ENCODE results near the gene FBXO44. TPM values are rescaled to one million over a fixed set of nuclear protein-coding genes. Genes with fewer than 3 reads are reported as not detected.
A peak's percentile ranks its signal among the peaks of the same experiment; 100 is the strongest.

FBXO44 gene
- total RNA-seq, 2 donors from 2014 or later, result 29.1 to 39.1 TPM

DNA sequence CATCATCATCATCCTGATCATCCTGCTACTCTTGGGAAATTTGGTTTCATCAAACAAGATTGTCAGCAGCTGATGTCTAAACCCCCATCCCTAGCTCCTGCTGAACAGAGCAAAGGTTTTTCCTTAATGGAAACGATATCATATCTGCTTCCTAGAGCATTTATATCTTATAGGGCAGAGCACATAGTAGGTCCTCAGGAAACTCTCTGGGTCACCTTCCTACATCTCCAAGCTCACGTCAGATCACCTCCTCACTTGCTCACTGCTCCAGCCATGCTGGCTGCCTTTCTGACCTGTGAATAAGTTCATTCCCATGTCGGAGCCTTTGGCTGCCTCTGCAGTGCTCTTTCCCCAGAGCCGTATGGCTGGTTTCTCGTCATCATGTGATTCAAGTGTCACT is 10.9 kb upstream of the FBXO44 start:
- no peak overlapping the region for H3K4me3 ChIP-seq (ENCODE audit: low read length)
- no peak overlapping the region for H3K9ac ChIP-seq (ENCODE audit: extremely low read depth, low read length, poor library complexity, severe bottlenecking)
- no peak for DNase-seq
- Mint-ChIP-seq H3K36me3 (ENCODE audit: low read depth) (no peaks in the 10 kb centered on the region), H3K4me3 (no peak overlapping the region), H3K27me3 (ENCODE audit: insufficient read depth) (peaks cover 3% of the 10 kb centered on the region), H3K9me3 (no peaks in the 10 kb centered on the region), H3K27ac (no peak overlapping the region), H3K4me1 (peaks cover 4% of the 10 kb centered on the region)
- no peaks in the 10 kb centered on the region for H3K36me3 ChIP-seq (ENCODE audit: control insufficient read depth, insufficient read depth, low read length)
- H3K27ac ChIP-seq (ENCODE audit: low read depth, low read length), result no peak overlapping the region
- H3K27me3 ChIP-seq (ENCODE audit: control insufficient read depth, insufficient read depth, low read length, poor library complexity, severe bottlenecking), result peaks cover 10% of the 10 kb centered on the region
- no peaks in the 10 kb centered on the region for H3K4me1 ChIP-seq (ENCODE audit: control insufficient read depth, insufficient read depth, low read length)
- no peaks in the 10 kb centered on the region for H3K9me3 ChIP-seq (ENCODE audit: control insufficient read depth, low read length)
- TF ChIP-seq CTCF (conservative IDR thresholded peaks at IDR 0.05), result no peak
- 78 to 80% methylated on average over 5 of the region's 5 CpGs for WGBS, 2 experiments (ENCODE audit: insufficient coverage in 1 of 2, insufficient read length in 1 of 2)

DNA sequence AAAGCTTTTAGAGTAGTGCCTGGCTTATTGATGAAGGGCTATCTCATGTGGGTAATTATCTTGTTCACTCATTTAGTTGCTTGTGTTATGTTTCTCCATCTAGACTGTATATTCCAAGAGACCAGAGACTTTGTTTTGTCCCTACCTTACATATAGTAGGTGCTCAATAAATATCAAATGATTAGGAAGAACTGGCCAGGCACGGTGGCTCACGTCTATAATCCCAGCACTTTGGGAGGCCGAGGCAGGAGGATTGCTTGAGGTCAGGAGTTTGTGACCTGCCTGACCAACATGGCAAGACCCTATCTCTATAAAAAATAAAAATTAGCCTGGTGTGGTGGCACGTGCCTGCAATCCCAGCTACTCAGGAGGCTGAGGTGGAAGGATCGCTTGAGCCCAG is 9.4 kb upstream of the FBXO44 start:
- Mint-ChIP-seq H3K36me3 (ENCODE audit: low read depth) (no peaks in the 10 kb centered on the region), H3K4me1 (peaks cover 7% of the 10 kb centered on the region), H3K27me3 (ENCODE audit: insufficient read depth) (peaks cover 15% of the 10 kb centered on the region), H3K4me3 (no peak overlapping the region), H3K27ac (no peak overlapping the region), H3K9me3 (no peaks in the 10 kb centered on the region)
- no peak for DNase-seq
- no peak for TF ChIP-seq CTCF (conservative IDR thresholded peaks at IDR 0.05)
- Histone ChIP-seq H3K9ac (ENCODE audit: extremely low read depth, low read length, poor library complexity, severe bottlenecking) (no peak overlapping the region), H3K4me1 (ENCODE audit: control insufficient read depth, insufficient read depth, low read length) (no peaks in the 10 kb centered on the region), H3K36me3 (ENCODE audit: control insufficient read depth, insufficient read depth, low read length) (no peaks in the 10 kb centered on the region), H3K4me3 (ENCODE audit: low read length) (no peak overlapping the region), H3K27me3 (ENCODE audit: control insufficient read depth, insufficient read depth, low read length, poor library complexity, severe bottlenecking) (peaks cover 22% of the 10 kb centered on the region), H3K27ac (ENCODE audit: low read depth, low read length) (no peak overlapping the region), H3K9me3 (ENCODE audit: control insufficient read depth, low read length) (no peaks in the 10 kb centered on the region)
- WGBS, 2 experiments (ENCODE audit: insufficient coverage in 1 of 2, insufficient read length in 1 of 2), result 85 to 93% methylated on average over 5 of the region's 5 CpGs

DNA sequence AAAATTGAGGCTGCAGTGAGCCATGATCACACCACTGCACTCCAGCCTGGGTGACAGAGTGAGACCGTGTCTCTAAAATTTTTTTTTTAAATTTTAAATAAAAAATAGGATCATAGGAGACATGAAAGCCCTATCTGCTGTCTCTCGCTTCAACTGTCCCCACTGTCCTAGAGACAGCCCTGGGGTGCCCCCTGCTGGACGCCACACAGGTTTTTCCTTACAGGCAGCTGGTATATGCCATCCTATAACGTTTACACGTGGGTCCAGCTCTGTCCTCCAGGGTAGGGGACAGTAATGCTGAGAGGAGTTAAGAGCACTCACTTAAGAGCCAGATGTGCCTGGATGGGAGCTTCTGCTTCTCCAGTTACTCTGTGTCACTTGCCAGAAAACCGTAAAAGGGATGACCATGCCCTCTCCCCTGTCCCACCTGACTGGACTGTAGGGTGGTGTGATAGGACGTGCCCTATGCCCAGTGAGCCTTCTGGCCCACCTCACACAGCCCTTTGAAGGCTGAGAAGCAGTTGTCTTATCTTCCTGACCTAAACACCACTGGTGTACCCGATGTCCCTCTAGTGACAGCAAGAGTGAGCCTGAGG is 8.9 kb upstream of the FBXO44 start:
- H3K27ac Mint-ChIP-seq, result no peak overlapping the region
- H3K36me3 ChIP-seq (ENCODE audit: control insufficient read depth, insufficient read depth, low read length), result no peaks in the 10 kb centered on the region
- H3K9me3 ChIP-seq (ENCODE audit: control insufficient read depth, low read length), result no peaks in the 10 kb centered on the region
- no peaks in the 10 kb centered on the region for H3K4me1 ChIP-seq (ENCODE audit: control insufficient read depth, insufficient read depth, low read length)
- 45 to 47% methylated on average over 4 to 8 of the region's 8 CpGs for WGBS, 2 experiments (ENCODE audit: insufficient coverage in 1 of 2, insufficient read length in 1 of 2)
- no peaks in the 10 kb centered on the region for H3K36me3 Mint-ChIP-seq (ENCODE audit: low read depth)
- peaks cover 18% of the 10 kb centered on the region for H3K27me3 Mint-ChIP-seq (ENCODE audit: insufficient read depth)
- H3K9ac ChIP-seq (ENCODE audit: extremely low read depth, low read length, poor library complexity, severe bottlenecking), result no peak overlapping the region
- no peak overlapping the region for H3K27ac ChIP-seq (ENCODE audit: low read depth, low read length)
- no peak overlapping the region for H3K4me3 Mint-ChIP-seq
- H3K27me3 ChIP-seq (ENCODE audit: control insufficient read depth, insufficient read depth, low read length, poor library complexity, severe bottlenecking), result peaks cover 27% of the 10 kb centered on the region
- no peaks in the 10 kb centered on the region for H3K9me3 Mint-ChIP-seq
- peaks cover 7% of the 10 kb centered on the region for H3K4me1 Mint-ChIP-seq
- DNase-seq, result peak; percentile 95
- H3K4me3 ChIP-seq (ENCODE audit: low read length), result no peak overlapping the region
- peak; percentile 95 for TF ChIP-seq CTCF (conservative IDR thresholded peaks at IDR 0.05)
